ENCODE results near the gene HPSE2. TPM values are rescaled to one million over a fixed set of nuclear protein-coding genes. Genes with fewer than 3 reads are reported as not detected.

Gene HPSE2
- total and polyA plus RNA-seq, 2 of the 8 experiments (the other 6 are each of a cell fraction or from before 2014, with no cell fraction given), result 0.41 to 0.58 TPM

- H3K4me2 ChIP-seq (ENCODE audit: insufficient read depth in 1 of 2, low read depth in 2 of 2, low read length in 2 of 2), result no peak overlapping the region
- TF ChIP-seq TBP (IDR thresholded peaks at IDR 0.05; ENCODE audit: low read depth, low read length) (no peak), TAF1 (IDR thresholded peaks at IDR 0.05; ENCODE audit: low read depth, low read length) (no peak), TAF7 (optimal IDR thresholded peaks at IDR 0.05; ENCODE audit: borderline replicate concordance, low read depth, low read length) (no peak), CBX5 (IDR thresholded peaks at IDR 0.05; ENCODE audit: low read depth, low read length) (no peak), FOSL1 (IDR thresholded peaks at IDR 0.05; ENCODE audit: insufficient read depth, low read depth, low read length) (no peak), CTCF (IDR thresholded peaks at IDR 0.05; ENCODE audit: control extremely low read depth in 1 of 3, insufficient read depth in 1 of 3, low read depth in 1 of 3, low read length in 3 of 3) (no peak), RBBP5 (IDR thresholded peaks at IDR 0.05; ENCODE audit: borderline replicate concordance, low read depth, low read length) (no peak), SP4 (IDR thresholded peaks at IDR 0.05; ENCODE audit: low read length) (no peak), GTF2F1 (IDR thresholded peaks at IDR 0.05; ENCODE audit: borderline replicate concordance, low read depth, low read length) (no peak), CTBP2 (IDR thresholded peaks at IDR 0.05; ENCODE audit: borderline replicate concordance, insufficient read depth, insufficient read length, low read length) (no peak), CREB1 (IDR thresholded peaks at IDR 0.05) (no peak), BACH1 (IDR thresholded peaks at IDR 0.05; ENCODE audit: low read length) (no peak)
- no peak overlapping the region for H2BK5ac ChIP-seq (ENCODE audit: low read depth, low read length)
- H2BK15ac ChIP-seq (ENCODE audit: low read length), result no peak overlapping the region
- no peak overlapping the region for H2AK5ac ChIP-seq (ENCODE audit: low read depth, low read length)
- no peak overlapping the region for H4K91ac ChIP-seq (replicated peaks; ENCODE audit: insufficient read length, low read length)
- H3K18ac ChIP-seq (ENCODE audit: extremely low read depth, low read length), result no peak overlapping the region
- H3K4ac ChIP-seq (replicated peaks; ENCODE audit: insufficient read length, low read depth, low read length), result no peak overlapping the region
- H3K9ac ChIP-seq (replicated peaks in 1 of 4; ENCODE audit: extremely low read depth in 1 of 4, low read depth in 3 of 4, low read length in 3 of 4), result no peak overlapping the region
- no peak overlapping the region for H3K23ac ChIP-seq (ENCODE audit: insufficient read length)
- WGBS, 2 experiments (ENCODE audit: extremely low coverage in 1 of 2, insufficient coverage in 1 of 2, insufficient read length in 1 of 2, insufficient replicate concordance in 2 of 2, low coverage in 1 of 2, low lambda C conversion rate in 2 of 2, missing lambda C conversion rate in 1 of 2), result 96% methylated on average over 1 of the region's 1 CpG; no CpG with 5 or more reads in 1 of the 2 experiments
- H3K4me3 ChIP-seq (ENCODE audit: extremely low read depth in 1 of 4, insufficient read depth in 2 of 4, low read depth in 3 of 4, low read length in 4 of 4), result no peak overlapping the region
- H4K8ac ChIP-seq (ENCODE audit: extremely low read depth, insufficient read depth, low read length), result no peak overlapping the region
- H3K36me3 ChIP-seq (ENCODE audit: control insufficient read depth in 2 of 4, insufficient read depth in 4 of 4, low read length in 3 of 4), result peaks cover 2 to 56% (median 35%) of the 10 kb centered on the region in 4 experiments; a peak in 6 of 8 replicates
- ChIA-PET POLR2A (ENCODE audit: partially characterized antibody) (interaction anchor here (0.7 to 0.9 kb wide), 2 partner anchors 9 to 11 kb away, joined by 3 read pairs; no protein-coding TSS in a partner anchor), CTCF (ENCODE audit: partially characterized antibody) (interaction anchor here (0.7 to 2.3 kb wide), 3 partner anchors 9 to 445 kb away, joined by 3 to 9 read pairs (median 4); no protein-coding TSS in a partner anchor)
- DNase-seq (ENCODE audit: low read depth in 1 of 2, low spot score in 2 of 2), result no peak
- H3K79me2 ChIP-seq (ENCODE audit: control insufficient read depth in 1 of 2, insufficient read depth in 2 of 2, low read length in 2 of 2), result no peaks in the 10 kb centered on the region
- no peak overlapping the region for H3K14ac ChIP-seq (ENCODE audit: insufficient read length)
- no peak for FAIRE-seq
- peaks cover 3 to 8% of the 10 kb centered on the region in 2 experiments; a peak in 3 of 4 replicates for H3K9me3 ChIP-seq (ENCODE audit: insufficient read depth in 2 of 2, low read depth in 1 of 2, low read length in 1 of 2)
- H4K20me1 ChIP-seq (replicated peaks in 1 of 2; ENCODE audit: control insufficient read depth in 1 of 2, insufficient read depth in 2 of 2, low read length in 2 of 2), result no peaks in the 10 kb centered on the region
- no peak overlapping the region for H2BK20ac ChIP-seq (ENCODE audit: low read length)
- H3K4me1 ChIP-seq (replicated peaks in 1 of 4; ENCODE audit: control insufficient read depth in 3 of 4, insufficient read depth in 4 of 4, low read length in 3 of 4), result no peaks in the 10 kb centered on the region
- no peaks in the 10 kb centered on the region for H3K23me2 ChIP-seq (ENCODE audit: low read depth, low read length)
- no peak overlapping the region for H3K56ac ChIP-seq (replicated peaks; ENCODE audit: insufficient read length, low read depth, low read length)
- no peak overlapping the region for H2BK12ac ChIP-seq (ENCODE audit: low read depth, low read length)
- no peak overlapping the region for H2BK120ac ChIP-seq (replicated peaks; ENCODE audit: low read depth, low read length)
- H4K5ac ChIP-seq (ENCODE audit: insufficient read length, low read depth, low read length), result no peak overlapping the region
- H3K27me3 ChIP-seq (replicated peaks in 1 of 4; ENCODE audit: control insufficient read depth in 3 of 4, extremely low read depth in 1 of 4, insufficient read depth in 3 of 4, low read length in 3 of 4), result no peaks in the 10 kb centered on the region
- H3K79me1 ChIP-seq (ENCODE audit: low read depth, low read length), result no peaks in the 10 kb centered on the region; the same call in 1 of the 2 replicates
- H3K27ac ChIP-seq (ENCODE audit: low read depth, low read length), result no peak overlapping the region
- no peak overlapping the region for H2AFZ ChIP-seq (ENCODE audit: low read length)
These were observed 803.3 kb downstream of the HPSE2 start for GRCh38 chr10:98432330-98432729.

All from H1 (cell line).